Effector CD8-positive, alpha-beta T cell (primary cell): Measurements from ENCODE around the gene DOCK10.

Experiments used
- DNase-seq: peaks from one replicate; lab custom pipeline; 2025; lab: John Stamatoyannopoulos, UW

The DOCK10 gene

DNA sequence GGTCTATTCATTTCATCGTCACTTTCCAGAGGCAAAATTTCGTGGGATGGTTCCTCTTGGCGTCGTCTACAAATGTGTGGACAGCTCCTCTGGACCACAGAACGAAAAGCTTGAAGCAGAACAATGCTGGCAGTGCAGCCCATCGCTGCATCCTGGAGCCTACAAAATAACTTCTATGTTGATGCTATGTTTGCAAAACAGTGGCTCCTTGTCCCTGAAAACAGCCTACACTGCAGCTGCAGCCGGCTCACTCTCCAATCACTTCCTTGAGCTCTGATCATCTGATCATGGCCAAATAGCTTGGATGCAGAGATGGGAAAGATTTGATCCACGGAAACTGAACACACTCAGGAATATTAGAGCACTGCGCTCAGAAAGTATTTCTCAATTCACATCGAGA, 60.0 kb downstream of the DOCK10 start:
- DNase-seq: no peak

- DNase-seq: no peak
Measured at GRCh38 chr2:224976629-224977525, 65.4 kb downstream of the DOCK10 start.

- DNase-seq: no peak
Measured at GRCh38 chr2:224975761-224976160, 66.5 kb downstream of the DOCK10 start.

GRCh38 chr2:224973112-224974016, 68.9 kb downstream of the DOCK10 start:
- no peak for DNase-seq

- no peak for DNase-seq
Measured at GRCh38 chr2:224971214-224971613, 71.1 kb downstream of the DOCK10 start.

GRCh38 chr2:224970311-224970710, 72.0 kb downstream of the DOCK10 start:
- no peak for DNase-seq

GRCh38 chr2:224969633-224970260, 72.5 kb downstream of the DOCK10 start:
- no peak for DNase-seq

DNA sequence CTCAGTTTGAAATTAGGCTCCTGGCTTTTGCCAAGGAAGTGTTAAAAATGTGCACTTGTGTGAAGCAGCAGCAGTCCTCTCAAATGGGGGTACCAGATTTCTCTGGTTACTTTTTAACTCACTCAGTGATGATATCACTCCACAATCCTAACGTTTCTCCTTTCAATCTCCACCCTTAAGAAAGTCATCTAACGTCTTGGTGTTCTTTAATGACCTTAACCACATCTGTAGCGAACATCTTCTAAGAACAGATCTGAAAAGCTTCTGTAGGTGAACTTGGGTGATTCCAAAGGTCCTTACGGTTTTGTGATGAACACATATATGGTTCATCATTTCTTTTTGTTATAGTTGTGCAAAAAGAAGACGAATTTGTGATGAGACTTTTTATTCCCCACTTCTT, 73.2 kb downstream of the DOCK10 start:
- DNase-seq: no peak

DNA sequence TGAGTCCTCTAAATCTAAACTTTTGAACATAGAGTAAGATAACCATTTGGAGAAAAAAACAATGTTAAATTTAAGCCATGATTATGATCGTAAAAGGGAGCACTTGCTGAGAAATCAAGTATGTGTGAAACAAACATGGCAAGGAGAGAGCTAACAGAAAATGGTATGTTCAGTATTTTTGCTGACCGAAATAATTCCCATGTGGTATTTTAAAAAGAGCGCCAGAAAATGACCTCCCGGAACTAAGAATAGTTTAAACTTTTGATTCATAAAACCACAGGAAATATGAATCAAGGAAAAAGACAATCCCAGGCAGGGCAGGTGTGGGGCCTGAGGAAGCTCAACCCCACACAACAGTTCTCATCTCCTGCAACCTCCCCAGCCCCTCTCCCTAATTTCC, 74.2 kb downstream of the DOCK10 start:
- DNase-seq: no peak

DNA sequence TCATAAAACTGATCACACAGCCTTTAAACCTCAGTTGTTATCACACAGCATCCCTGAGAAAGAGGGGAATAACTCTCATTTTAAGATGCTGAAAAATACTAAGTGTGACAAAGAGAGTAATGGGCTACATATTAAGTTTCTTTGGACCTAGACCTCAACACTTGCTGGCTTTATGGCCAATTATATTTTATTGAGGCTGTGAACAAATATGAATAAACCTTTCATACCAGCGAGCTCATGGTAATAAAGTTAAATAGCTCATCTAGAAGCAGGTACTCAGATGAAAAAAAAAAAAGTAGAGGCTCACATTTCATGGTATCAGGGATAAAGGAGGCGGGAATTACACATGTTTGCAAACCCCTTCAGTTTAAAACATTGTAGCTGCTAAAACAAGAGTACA, 75.7 kb downstream of the DOCK10 start:
- DNase-seq: no peak

DNA sequence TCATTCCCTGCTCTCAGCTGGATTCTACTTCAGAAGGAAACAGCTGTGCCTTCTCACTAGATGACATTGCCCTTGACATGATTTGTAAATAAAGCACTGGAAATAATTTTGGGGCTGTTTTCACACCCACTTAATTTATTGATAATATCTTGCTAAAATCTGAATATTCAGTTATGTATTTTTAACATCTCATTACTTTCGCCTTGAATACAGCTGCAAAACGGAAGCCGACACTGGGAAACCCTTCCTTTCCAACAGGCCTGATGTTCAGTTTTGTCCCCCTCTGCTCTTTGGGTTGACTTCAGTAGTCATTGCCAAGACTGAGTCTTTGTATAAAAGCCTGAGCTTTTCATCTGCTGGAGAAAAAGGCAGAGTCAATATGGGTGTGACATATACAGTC, 82.7 kb downstream of the DOCK10 start:
- no peak for DNase-seq

DNA sequence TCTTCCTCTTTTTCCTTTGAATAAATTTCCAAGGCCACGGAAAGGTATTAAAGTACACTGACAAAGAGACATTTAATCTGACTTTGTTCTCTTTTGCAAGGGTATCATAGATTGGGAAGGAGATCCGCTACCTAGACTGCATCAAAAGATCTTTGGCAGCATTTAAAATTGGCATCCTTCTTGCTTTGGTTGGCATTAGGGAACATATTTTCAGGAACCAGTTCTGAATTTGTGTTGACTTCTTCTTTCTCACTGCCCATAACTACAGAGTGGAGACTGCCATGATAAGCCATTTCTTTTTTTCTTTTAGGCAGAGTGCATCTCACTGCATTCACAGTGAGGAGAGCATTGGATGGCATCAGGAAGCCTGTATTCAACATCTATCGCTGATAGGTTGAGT, 83.4 kb downstream of the DOCK10 start:
- no peak for DNase-seq

DNA sequence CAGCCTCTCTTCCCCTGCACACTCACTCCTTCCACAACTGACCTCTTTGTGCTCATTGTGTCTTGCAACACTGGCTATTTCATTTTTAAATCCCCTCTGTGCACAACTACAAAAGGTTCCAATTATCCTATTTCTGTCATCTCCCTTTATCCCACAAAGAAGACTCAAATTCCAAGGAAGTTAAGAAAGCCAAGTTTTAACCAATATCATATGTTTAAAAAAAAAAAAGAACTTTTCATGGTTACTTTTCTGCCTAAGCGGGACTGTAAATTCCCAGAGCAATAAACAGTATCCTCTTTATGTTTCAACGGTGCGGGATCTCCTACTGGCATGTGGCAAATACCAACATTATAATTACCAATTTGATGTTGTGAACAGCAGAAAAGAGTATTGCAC, 83.8 kb downstream of the DOCK10 start:
- DNase-seq: no peak

- DNase-seq: no peak
Measured at GRCh38 chr2:224957540-224958461, 84.5 kb downstream of the DOCK10 start.

- no peak for DNase-seq
Measured at GRCh38 chr2:224956706-224957105, 85.6 kb downstream of the DOCK10 start.

DNA sequence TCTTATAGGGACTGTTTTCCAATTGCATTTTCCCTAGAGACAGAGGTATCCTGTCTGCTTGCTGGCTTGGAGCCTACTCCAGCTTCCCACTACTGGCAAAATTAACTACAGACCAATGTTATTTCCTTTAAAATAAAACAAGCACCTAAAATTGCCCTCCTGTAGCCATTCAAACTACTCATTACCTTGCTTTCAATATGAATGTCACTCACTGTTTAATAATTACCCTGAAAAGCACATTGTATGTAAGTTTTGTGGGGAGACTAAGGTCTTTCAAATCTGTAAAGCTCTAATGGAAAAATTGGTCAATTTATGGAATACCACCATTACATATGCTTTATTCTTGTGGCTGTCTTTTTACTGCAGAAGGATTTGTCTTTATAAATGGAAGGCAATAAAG, 87.3 kb downstream of the DOCK10 start:
- DNase-seq: no peak

GRCh38 chr2:224952936-224953657, 89.2 kb downstream of the DOCK10 start:
- no peak for DNase-seq

- DNase-seq: no peak
Measured at GRCh38 chr2:224951723-224952481, 90.4 kb downstream of the DOCK10 start.

DNA sequence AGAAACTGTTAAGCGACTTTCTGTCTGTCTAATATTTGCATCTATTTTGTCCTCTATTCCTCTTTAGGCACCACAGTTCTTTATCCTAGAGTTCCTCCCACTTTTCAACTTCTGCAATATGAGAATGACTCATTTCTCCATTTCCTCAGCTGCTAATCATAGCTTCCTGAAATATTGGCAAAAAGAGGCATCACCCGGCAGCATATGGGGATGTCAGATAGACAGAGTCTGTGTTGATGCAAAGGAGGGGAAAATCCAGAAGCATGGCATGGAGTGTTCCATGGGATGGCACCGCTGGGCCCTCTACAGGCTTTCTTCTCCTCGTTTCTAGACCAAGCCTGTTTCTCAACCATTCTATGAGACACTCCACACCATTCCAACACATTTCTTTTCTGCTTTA, 93.4 kb downstream of the DOCK10 start:
- DNase-seq: no peak

DNA sequence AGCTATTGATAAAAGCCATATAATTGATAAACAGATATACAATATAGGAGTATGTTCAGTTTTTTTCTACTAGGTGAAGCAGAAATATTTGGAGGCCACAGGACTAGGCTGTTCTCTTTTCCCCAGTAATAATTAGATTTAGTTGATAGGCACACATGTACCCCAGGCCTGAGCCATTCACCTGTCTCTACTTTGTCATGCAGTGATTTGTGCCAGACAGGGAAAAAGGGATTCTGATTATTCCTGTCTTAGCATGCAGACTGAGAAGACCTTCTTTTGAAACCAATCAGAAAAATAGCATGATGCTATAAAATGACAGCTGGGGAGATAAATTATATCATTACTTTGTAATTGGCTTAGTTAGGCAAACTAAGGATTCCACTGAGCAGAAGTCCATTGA, 94.3 kb downstream of the DOCK10 start:
- no peak for DNase-seq
